ENCODE results near the gene GIGYF1. TPM values are rescaled to one million over a fixed set of nuclear protein-coding genes. Genes with fewer than 3 reads are reported as not detected.

GIGYF1 gene
- total and polyA plus RNA-seq, 2 of the 13 experiments (the other 11 are each of a cell fraction or from before 2014, with no cell fraction given), result 7.6 to 16.1 TPM

DNA sequence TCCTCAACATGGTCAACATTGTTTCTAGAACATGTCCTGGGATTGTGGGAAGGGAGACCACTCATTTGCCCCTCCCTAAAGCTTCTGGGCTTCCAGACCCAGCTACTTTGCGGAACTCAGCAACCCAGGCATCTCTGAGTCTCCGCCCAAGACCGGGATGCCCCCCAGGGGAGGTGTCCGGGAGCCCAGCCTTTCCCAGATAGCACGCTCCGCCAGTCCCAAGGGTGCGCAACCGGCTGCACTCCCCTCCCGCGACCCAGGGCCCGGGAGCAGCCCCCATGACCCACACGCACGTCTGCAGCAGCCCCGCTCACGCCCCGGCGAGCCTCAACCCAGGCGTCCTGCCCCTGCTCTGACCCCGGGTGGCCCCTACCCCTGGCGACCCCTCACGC lies 26.2 kb upstream of the GIGYF1 start, which contains the start of gene EPO (continued):
- no peak for TF ChIP-seq NBN (conservative IDR thresholded peaks at IDR 0.05)
- no peak for TF ChIP-seq ZNF773 (CRISPR knock-in tag; IDR thresholded peaks at IDR 0.05; ENCODE audit: borderline replicate concordance)
- TF ChIP-seq HNRNPLL (IDR thresholded peaks at IDR 0.05; ENCODE audit: low read depth, low read length, poor library complexity, severe bottlenecking), result peak; percentile 8
- TF ChIP-seq, protein P1, sequence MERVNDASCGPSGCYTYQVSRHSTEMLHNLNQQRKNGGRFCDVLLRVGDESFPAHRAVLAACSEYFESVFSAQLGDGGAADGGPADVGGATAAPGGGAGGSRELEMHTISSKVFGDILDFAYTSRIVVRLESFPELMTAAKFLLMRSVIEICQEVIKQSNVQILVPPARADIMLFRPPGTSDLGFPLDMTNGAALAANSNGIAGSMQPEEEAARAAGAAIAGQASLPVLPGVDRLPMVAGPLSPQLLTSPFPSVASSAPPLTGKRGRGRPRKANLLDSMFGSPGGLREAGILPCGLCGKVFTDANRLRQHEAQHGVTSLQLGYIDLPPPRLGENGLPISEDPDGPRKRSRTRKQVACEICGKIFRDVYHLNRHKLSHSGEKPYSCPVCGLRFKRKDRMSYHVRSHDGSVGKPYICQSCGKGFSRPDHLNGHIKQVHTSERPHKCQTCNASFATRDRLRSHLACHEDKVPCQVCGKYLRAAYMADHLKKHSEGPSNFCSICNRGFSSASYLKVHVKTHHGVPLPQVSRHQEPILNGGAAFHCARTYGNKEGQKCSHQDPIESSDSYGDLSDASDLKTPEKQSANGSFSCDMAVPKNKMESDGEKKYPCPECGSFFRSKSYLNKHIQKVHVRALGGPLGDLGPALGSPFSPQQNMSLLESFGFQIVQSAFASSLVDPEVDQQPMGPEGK (CRISPR knock-in tag; IDR thresholded peaks at IDR 0.05), result 0 out of 2 replicates have a peak, but pooled peaks have one; percentile 13
- TF ChIP-seq, protein P2, sequence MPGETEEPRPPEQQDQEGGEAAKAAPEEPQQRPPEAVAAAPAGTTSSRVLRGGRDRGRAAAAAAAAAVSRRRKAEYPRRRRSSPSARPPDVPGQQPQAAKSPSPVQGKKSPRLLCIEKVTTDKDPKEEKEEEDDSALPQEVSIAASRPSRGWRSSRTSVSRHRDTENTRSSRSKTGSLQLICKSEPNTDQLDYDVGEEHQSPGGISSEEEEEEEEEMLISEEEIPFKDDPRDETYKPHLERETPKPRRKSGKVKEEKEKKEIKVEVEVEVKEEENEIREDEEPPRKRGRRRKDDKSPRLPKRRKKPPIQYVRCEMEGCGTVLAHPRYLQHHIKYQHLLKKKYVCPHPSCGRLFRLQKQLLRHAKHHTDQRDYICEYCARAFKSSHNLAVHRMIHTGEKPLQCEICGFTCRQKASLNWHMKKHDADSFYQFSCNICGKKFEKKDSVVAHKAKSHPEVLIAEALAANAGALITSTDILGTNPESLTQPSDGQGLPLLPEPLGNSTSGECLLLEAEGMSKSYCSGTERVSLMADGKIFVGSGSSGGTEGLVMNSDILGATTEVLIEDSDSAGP (CRISPR knock-in tag; IDR thresholded peaks at IDR 0.05; ENCODE audit: borderline replicate concordance), result peak; percentile 1; the same call in 1 of the 2 replicates
- no peak for TF ChIP-seq ZSCAN25 (CRISPR knock-in tag; IDR thresholded peaks at IDR 0.05)
- peak; percentile 12; the same call in 1 of the 2 replicates for TF ChIP-seq RBFOX2 (IDR thresholded peaks at IDR 0.05; ENCODE audit: low read depth, low read length)
- TF ChIP-seq JUNB (CRISPR knock-in tag; IDR thresholded peaks at IDR 0.05; ENCODE audit: borderline replicate concordance), result no peak
- no peak for TF ChIP-seq MED8 (CRISPR knock-in tag; IDR thresholded peaks at IDR 0.05; ENCODE audit: insufficient replicate concordance)
- TF ChIP-seq, protein P3, sequence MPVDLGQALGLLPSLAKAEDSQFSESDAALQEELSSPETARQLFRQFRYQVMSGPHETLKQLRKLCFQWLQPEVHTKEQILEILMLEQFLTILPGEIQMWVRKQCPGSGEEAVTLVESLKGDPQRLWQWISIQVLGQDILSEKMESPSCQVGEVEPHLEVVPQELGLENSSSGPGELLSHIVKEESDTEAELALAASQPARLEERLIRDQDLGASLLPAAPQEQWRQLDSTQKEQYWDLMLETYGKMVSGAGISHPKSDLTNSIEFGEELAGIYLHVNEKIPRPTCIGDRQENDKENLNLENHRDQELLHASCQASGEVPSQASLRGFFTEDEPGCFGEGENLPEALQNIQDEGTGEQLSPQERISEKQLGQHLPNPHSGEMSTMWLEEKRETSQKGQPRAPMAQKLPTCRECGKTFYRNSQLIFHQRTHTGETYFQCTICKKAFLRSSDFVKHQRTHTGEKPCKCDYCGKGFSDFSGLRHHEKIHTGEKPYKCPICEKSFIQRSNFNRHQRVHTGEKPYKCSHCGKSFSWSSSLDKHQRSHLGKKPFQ (CRISPR knock-in tag; IDR thresholded peaks at IDR 0.05; ENCODE audit: insufficient replicate concordance), result peak; percentile 5
- 0 out of 2 replicates have a peak, but pooled peaks have one; percentile 4 for TF ChIP-seq ZFX (CRISPR knock-in tag; IDR thresholded peaks at IDR 0.05; ENCODE audit: low read depth)

All from HepG2 (cell line).